K562 (cell line): ENCODE results near the gene LAX1. TPM values are rescaled to one million over a fixed set of nuclear protein-coding genes. Genes with fewer than 3 reads are reported as not detected.

Experiments
- ARID2 ChIP-seq: fragments of 450-650 bp; IDR thresholded peaks from 2 replicates; pipeline ENCODE4 v1.6.1; 2017; ENCODE audit warnings: antibody characterized with exemption, mild to moderate bottlenecking
- ATF2 ChIP-seq: sonication (generic); formaldehyde crosslinking; IDR thresholded peaks from 2 replicates; pipeline ENCODE4 v1.8.1; 2022; ENCODE audit warnings: missing genetic modification reagents
- DDX20 ChIP-seq: fragments of 450-650 bp; IDR thresholded peaks from 2 replicates; pipeline ENCODE4 v1.6.1; 2016; ENCODE audit warnings: missing genetic modification characterization, low read depth, mild to moderate bottlenecking, missing compliant biosample characterization, moderate library complexity
- ETV1 ChIP-seq: fragments of 450-650 bp; conservative IDR thresholded peaks from 2 replicates; pipeline ENCODE4 v1.6.1; 2016; ENCODE audit warnings: missing genetic modification characterization, control low read depth, low read depth, missing compliant biosample characterization
- HNRNPLL ChIP-seq: fragments of 200-400 bp; formaldehyde crosslinking; IDR thresholded peaks from 2 replicates; pipeline ENCODE4 v1.6.1; 2017; ENCODE audit warnings: low read length, low read depth, mild to moderate bottlenecking; ENCODE audit not compliant: poor library complexity, severe bottlenecking
- KDM4B ChIP-seq, 2 experiments: fragments of 450-650 bp in 1 of 2; sonication (generic) in 1 of 2; IDR thresholded peaks; 2 replicates each; pipeline ENCODE4 v1.6.1; 2016 to 2017; ENCODE audit warnings: borderline replicate concordance in 2 of 2, antibody characterized with exemption in 1 of 2, low read depth in 1 of 2, mild to moderate bottlenecking in 1 of 2
- NCOA2 ChIP-seq, 2 experiments: fragments of 450-650 bp; IDR thresholded peaks; 2 replicates each; pipeline ENCODE4 v1.6.1; 2018; ENCODE audit warnings: mild to moderate bottlenecking in 2 of 2, moderate library complexity in 1 of 2; ENCODE audit not compliant: partially characterized antibody in 2 of 2
- NFIX ChIP-seq: fragments of 250-450 bp; sonication (Bioruptor Pico); IDR thresholded peaks from 2 replicates; pipeline ENCODE4 v1.4.0; 2020; ENCODE audit warnings: low read depth, mild to moderate bottlenecking, moderate library complexity
- NFRKB ChIP-seq: fragments of 450-650 bp; IDR thresholded peaks from 2 replicates; pipeline ENCODE4 v1.6.1; 2016; ENCODE audit warnings: low read depth
- PHB2 ChIP-seq: fragments of 450-650 bp; IDR thresholded peaks from 2 replicates; pipeline ENCODE4 v1.6.1; 2017; ENCODE audit warnings: low read depth
- RB1 ChIP-seq: fragments of 450-650 bp; IDR thresholded peaks from 2 replicates; pipeline ENCODE4 v1.6.1; 2017; ENCODE audit warnings: low read depth, mild to moderate bottlenecking
- SMARCE1 ChIP-seq: fragments of 450-650 bp; IDR thresholded peaks from 2 replicates; pipeline ENCODE4 v1.7.1; 2016; ENCODE audit warnings: mild to moderate bottlenecking
- XRCC3 ChIP-seq: fragments of 450-650 bp; IDR thresholded peaks from 2 replicates; pipeline ENCODE4 v1.6.1; 2017; ENCODE audit warnings: mild to moderate bottlenecking, moderate library complexity
- ZNF717 ChIP-seq: fragments of 250-450 bp; sonication (Bioruptor Pico); IDR thresholded peaks from 2 replicates; pipeline ENCODE4 v1.5.0; 2021
- ZSCAN32 ChIP-seq: fragments of 450-650 bp; formaldehyde crosslinking; IDR thresholded peaks from 2 replicates; pipeline ENCODE4 v1.4.0; 2020; ENCODE audit warnings: mild to moderate bottlenecking, moderate library complexity
- polyA plus RNA-seq, 8 experiments: library from polyadenylated mRNA; depleted of rRNA in 4 of 8; stranded (reverse) in 5 of 8; unstranded in 3 of 8; fragments of >200 nt; fragmentation: Nextera tagmentation in 2 of 8; fragmentation: Illumina TruSeq in 1 of 8; extraction: Ambion mirVana in 2 of 8; extraction: Trizol in 1 of 8; gene quantifications; 2 replicates each; pipeline versions ENCODE4 v1.2.1 to v1.2.3, GENCODE V29; 2011 to 2014; ENCODE audit warnings: inconsistent platforms in 1 of 8, missing spikeins in 1 of 8
- total RNA-seq, 7 experiments: library from RNA; depleted of rRNA in 6 of 7; stranded (reverse); fragments of >200 nt in 6 of 7; fragmentation: Illumina TruSeq in 2 of 7; extraction: Trizol in 2 of 7; gene quantifications; 2 replicates each; pipeline versions ENCODE4 v1.2.1 to v1.2.3, GENCODE V29; 2011 to 2021; ENCODE audit warnings: low replicate concordance in 1 of 7
- TF ChIP-seq, protein P1 (sequence below): fragments of 200-800 bp; sonication (Bioruptor generic); IDR thresholded peaks from 2 replicates; pipeline ENCODE4 v1.6.1; 2016; ENCODE audit warnings: missing genetic modification characterization, missing compliant biosample characterization
- TF ChIP-seq, protein P2 (sequence below): fragments of 450-650 bp; IDR thresholded peaks from 2 replicates; pipeline ENCODE4 v1.6.1; 2016; ENCODE audit warnings: borderline replicate concordance
- TF ChIP-seq, protein P3 (sequence below): fragments of 450-650 bp; formaldehyde crosslinking; conservative IDR thresholded peaks from 2 replicates; pipeline ENCODE4 v1.4.0; 2022; ENCODE audit warnings: mild to moderate bottlenecking, missing genetic modification characterization

The LAX1 gene
- total and polyA plus RNA-seq, 9 of the 15 experiments (the other 6 are each of a cell fraction or from before 2014, with no cell fraction given), result not detected

GRCh38 chr1:203796236-203796605 lies 31.2 kb downstream of the LAX1 start (continued):
- no peak for TF ChIP-seq ATF2 (CRISPR knock-in tag)
- no peak for TF ChIP-seq ZSCAN32 (CRISPR knock-in tag)
- no peak for TF ChIP-seq DDX20
- peak; percentile 40; the same call in 1 of the 2 replicates for TF ChIP-seq ETV1 (tag)
- no peak for TF ChIP-seq NCOA2 (IDR thresholded peaks at IDR 0.05; ENCODE audit: partially characterized antibody in 2 of 2)
- peak; percentile 21 for TF ChIP-seq NFRKB
- TF ChIP-seq, protein P1, sequence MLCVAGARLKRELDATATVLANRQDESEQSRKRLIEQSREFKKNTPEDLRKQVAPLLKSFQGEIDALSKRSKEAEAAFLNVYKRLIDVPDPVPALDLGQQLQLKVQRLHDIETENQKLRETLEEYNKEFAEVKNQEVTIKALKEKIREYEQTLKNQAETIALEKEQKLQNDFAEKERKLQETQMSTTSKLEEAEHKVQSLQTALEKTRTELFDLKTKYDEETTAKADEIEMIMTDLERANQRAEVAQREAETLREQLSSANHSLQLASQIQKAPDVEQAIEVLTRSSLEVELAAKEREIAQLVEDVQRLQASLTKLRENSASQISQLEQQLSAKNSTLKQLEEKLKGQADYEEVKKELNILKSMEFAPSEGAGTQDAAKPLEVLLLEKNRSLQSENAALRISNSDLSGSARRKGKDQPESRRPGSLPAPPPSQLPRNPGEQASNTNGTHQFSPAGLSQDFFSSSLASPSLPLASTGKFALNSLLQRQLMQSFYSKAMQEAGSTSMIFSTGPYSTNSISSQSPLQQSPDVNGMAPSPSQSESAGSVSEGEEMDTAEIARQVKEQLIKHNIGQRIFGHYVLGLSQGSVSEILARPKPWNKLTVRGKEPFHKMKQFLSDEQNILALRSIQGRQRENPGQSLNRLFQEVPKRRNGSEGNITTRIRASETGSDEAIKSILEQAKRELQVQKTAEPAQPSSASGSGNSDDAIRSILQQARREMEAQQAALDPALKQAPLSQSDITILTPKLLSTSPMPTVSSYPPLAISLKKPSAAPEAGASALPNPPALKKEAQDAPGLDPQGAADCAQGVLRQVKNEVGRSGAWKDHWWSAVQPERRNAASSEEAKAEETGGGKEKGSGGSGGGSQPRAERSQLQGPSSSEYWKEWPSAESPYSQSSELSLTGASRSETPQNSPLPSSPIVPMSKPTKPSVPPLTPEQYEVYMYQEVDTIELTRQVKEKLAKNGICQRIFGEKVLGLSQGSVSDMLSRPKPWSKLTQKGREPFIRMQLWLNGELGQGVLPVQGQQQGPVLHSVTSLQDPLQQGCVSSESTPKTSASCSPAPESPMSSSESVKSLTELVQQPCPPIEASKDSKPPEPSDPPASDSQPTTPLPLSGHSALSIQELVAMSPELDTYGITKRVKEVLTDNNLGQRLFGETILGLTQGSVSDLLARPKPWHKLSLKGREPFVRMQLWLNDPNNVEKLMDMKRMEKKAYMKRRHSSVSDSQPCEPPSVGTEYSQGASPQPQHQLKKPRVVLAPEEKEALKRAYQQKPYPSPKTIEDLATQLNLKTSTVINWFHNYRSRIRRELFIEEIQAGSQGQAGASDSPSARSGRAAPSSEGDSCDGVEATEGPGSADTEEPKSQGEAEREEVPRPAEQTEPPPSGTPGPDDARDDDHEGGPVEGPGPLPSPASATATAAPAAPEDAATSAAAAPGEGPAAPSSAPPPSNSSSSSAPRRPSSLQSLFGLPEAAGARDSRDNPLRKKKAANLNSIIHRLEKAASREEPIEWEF (CRISPR knock-in tag), result 0 out of 2 replicates have a peak, but pooled peaks have one; percentile 15
- TF ChIP-seq NFIX (CRISPR knock-in tag), result no peak
- peak; percentile 28; the same call in 1 of the 2 replicates for TF ChIP-seq SMARCE1
- TF ChIP-seq HNRNPLL, result no peak
- TF ChIP-seq, protein P2, sequence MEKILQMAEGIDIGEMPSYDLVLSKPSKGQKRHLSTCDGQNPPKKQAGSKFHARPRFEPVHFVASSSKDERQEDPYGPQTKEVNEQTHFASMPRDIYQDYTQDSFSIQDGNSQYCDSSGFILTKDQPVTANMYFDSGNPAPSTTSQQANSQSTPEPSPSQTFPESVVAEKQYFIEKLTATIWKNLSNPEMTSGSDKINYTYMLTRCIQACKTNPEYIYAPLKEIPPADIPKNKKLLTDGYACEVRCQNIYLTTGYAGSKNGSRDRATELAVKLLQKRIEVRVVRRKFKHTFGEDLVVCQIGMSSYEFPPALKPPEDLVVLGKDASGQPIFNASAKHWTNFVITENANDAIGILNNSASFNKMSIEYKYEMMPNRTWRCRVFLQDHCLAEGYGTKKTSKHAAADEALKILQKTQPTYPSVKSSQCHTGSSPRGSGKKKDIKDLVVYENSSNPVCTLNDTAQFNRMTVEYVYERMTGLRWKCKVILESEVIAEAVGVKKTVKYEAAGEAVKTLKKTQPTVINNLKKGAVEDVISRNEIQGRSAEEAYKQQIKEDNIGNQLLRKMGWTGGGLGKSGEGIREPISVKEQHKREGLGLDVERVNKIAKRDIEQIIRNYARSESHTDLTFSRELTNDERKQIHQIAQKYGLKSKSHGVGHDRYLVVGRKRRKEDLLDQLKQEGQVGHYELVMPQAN, result peak; percentile 55; the same call in 1 of the 2 replicates
- TF ChIP-seq ARID2, result 0 out of 2 replicates have a peak, but pooled peaks have one; percentile 42
- no peak for TF ChIP-seq KDM4B (IDR thresholded peaks at IDR 0.05; ENCODE audit: borderline replicate concordance in 2 of 2, low read depth in 1 of 2)
- TF ChIP-seq, protein P3, sequence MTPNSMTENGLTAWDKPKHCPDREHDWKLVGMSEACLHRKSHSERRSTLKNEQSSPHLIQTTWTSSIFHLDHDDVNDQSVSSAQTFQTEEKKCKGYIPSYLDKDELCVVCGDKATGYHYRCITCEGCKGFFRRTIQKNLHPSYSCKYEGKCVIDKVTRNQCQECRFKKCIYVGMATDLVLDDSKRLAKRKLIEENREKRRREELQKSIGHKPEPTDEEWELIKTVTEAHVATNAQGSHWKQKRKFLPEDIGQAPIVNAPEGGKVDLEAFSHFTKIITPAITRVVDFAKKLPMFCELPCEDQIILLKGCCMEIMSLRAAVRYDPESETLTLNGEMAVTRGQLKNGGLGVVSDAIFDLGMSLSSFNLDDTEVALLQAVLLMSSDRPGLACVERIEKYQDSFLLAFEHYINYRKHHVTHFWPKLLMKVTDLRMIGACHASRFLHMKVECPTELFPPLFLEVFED (CRISPR knock-in tag), result 0 out of 2 replicates have a peak, but pooled peaks have one; percentile 60
- no peak for TF ChIP-seq ZNF717 (CRISPR knock-in tag)
- TF ChIP-seq XRCC3, result no peak
- TF ChIP-seq PHB2, result no peak
- no peak for TF ChIP-seq RB1
